ENCODE data around the gene RIN3. TPM values are rescaled to one million over a fixed set of nuclear protein-coding genes. Genes with fewer than 3 reads are reported as not detected.
"Not testable (repeated sequence)": the region's sequence is repeated elsewhere in the genome, so short reads cannot be mapped to it uniquely, and the experiment has no call there.

The RIN3 gene
- polyA plus RNA-seq, 6 donors from 2014 or later: 7.6 to 43.7 (median 24.5) TPM

DNA sequence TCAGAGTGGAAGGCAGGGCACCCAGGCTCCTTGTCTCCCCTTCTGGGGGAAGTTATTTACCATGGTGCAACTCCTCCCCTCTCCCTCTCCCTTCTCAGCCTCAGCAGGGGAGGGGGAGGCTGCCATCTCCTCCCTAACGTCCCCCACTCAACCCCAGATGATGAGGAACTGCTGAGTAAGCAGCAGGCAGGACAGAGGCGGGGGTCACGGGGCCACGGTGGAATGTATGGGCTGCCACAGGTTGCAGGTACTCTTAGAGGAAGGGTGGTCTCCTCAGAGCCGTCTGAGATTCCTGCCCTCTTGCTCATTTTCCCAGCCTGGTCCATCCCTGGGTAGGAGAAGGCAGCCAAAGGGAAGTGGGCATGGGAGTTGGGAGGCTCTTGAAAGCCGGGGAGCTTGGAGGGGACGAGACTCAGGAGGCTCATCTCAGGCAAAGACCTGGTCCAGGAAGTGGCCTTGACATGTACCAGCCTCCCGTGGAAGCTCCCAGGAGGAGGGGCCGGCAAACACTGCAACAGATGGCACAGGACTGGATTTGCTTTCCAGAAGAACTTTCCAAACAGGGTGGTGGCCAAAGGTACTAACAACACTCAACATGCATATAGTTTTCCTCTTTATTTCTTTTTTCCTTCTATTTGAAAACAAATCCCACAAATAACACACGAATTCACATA is 19.0 kb downstream of the RIN3 start:
- Mint-ChIP-seq H3K4me3 (no peak overlapping the region), H3K27me3 (no peaks in the 10 kb centered on the region), H3K36me3 (no peaks in the 10 kb centered on the region), H3K9me3 (no peaks in the 10 kb centered on the region), H3K4me1 (peaks cover 25 to 56% (median 36%) of the 10 kb centered on the region in 3 donors), H3K27ac (no peak overlapping the region)
- no peak for ATAC-seq (ENCODE audit: low read depth in 2 of 2)
- no peak for DNase-seq

DNA sequence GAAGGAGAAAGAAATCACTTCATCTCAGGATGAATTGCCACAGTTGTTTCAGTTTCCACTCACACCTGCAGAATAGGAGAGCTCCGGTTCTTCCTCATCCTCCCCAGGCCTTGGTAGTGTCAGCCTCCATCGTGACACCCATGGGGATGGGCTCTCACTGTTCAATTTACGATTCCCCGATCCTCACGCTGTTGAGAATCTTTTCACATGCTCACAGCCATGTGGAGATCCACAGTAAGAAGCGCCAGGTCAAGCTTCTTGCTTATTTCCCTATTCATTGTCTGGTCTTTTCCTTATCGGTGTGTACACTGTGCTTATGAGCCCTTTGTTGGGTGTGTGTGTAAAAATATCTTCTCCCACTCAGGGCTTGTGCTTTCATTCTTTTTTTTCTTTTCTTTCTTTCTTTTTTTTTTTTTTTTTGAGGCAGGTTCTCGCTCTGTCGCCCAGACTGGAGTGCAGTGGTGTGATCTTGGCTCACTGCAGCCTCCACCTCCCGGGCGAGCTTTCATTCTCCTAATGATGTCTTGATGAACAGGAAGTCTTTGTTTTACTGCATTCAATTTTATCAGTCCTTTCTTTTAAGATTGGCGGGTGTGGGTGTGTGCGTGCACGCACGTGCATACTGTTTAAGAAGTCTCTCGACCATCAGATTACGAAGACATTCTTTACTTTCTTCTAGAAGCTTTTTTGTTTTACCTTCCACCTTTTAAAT is 21.5 kb downstream of the RIN3 start:
- peak overlapping the region in 5 of 6 donors; percentile 52 to 87 (median 80) for H3K27ac Mint-ChIP-seq

DNA sequence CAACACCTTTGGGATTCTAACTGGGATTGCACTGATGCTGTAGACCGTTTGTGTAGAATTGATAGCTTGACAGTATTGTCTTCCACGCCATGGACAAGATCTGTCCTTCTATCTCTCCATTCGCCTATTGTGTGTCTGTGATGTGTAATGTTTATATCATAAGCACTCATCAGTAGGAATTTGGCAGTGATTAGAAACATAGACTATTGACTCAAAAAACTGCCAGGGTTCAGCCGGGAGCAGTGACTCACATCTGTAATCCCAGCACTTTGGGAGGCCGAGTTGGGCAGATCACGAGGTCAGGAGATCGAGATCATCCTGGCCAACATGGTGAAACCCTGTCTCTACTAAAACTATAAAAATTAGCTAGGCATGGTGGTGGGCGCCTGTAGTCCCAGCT is 22.6 kb downstream of the RIN3 start:
- peaks cover 40 to 70% (median 52%) of the 10 kb centered on the region in 3 donors for H3K4me1 Mint-ChIP-seq
- not testable (repeated sequence) for H3K4me3 Mint-ChIP-seq; H3K36me3 Mint-ChIP-seq; H3K9me3 Mint-ChIP-seq; DNase-seq; H3K27me3 Mint-ChIP-seq; ATAC-seq (ENCODE audit: low read depth in 2 of 2); H3K27ac Mint-ChIP-seq

More for the DNA sequence above, 21.5 kb downstream of the RIN3 start:
- ATAC-seq (ENCODE audit: low read depth in 2 of 2) (no peak), DNase-seq (no peak)
- Mint-ChIP-seq H3K4me1 (peaks cover 38 to 68% (median 50%) of the 10 kb centered on the region in 3 donors), H3K27me3 (no peaks in the 10 kb centered on the region), H3K9me3 (no peaks in the 10 kb centered on the region), H3K36me3 (no peaks in the 10 kb centered on the region), H3K4me3 (peak overlapping the region in 3 of 8 donors; percentile 2 to 31 (median 30))

- ATAC-seq (ENCODE audit: low read depth in 2 of 2): peak; percentile 78 to 91
- no peaks in the 10 kb centered on the region for H3K36me3 Mint-ChIP-seq
- H3K9me3 Mint-ChIP-seq: no peaks in the 10 kb centered on the region
- DNase-seq: no peak
- peak overlapping the region; percentile 44 to 66 (median 55) for H3K27ac Mint-ChIP-seq
- H3K4me1 Mint-ChIP-seq: peaks cover 35 to 69% (median 54%) of the 10 kb centered on the region in 3 donors
- H3K27me3 Mint-ChIP-seq: no peaks in the 10 kb centered on the region
- H3K4me3 Mint-ChIP-seq: peak overlapping the region in 5 of 8 donors; percentile 2 to 56 (median 55)
Measured at GRCh38 chr14:92538412-92538985, 24.9 kb downstream of the RIN3 start.

DNA sequence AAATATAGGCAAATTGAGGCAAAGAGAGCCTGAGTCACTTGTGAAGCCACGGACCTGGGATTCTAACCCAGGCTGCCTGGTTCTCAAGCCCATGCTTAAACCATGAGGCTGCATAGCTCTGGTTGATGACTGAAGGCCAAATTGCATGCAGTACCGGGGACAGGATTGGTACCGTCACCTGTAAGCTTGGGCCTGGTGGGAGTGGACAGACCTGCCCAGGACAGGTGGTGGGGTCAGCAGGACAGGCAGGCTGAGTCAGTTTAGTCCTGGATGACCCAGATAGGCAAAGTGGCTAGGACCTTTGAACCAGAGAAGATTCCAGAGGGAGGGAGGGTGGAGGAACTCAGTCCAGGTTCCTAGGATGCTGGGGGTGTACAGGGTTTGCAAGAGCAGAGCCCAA is 25.8 kb downstream of the RIN3 start:
- no peaks in the 10 kb centered on the region for H3K27me3 Mint-ChIP-seq
- no peaks in the 10 kb centered on the region for H3K36me3 Mint-ChIP-seq
- peak overlapping the region in 5 of 8 donors; percentile 13 to 56 (median 26) for H3K4me3 Mint-ChIP-seq
- peak overlapping the region in 4 of 6 donors; percentile 8 to 64 (median 50) for H3K27ac Mint-ChIP-seq
- H3K4me1 Mint-ChIP-seq: peaks cover 38 to 70% (median 54%) of the 10 kb centered on the region in 3 donors
- ATAC-seq (ENCODE audit: low read depth in 2 of 2) (no peak), DNase-seq (no peak)
- no peaks in the 10 kb centered on the region for H3K9me3 Mint-ChIP-seq

- Mint-ChIP-seq H3K4me1 (peaks cover 37 to 66% (median 52%) of the 10 kb centered on the region in 3 donors), H3K4me3 (peak overlapping the region in 5 of 8 donors; percentile 13 to 61 (median 26))
- no peak for DNase-seq
Measured at GRCh38 chr14:92539875-92540274, 26.3 kb downstream of the RIN3 start.

DNA sequence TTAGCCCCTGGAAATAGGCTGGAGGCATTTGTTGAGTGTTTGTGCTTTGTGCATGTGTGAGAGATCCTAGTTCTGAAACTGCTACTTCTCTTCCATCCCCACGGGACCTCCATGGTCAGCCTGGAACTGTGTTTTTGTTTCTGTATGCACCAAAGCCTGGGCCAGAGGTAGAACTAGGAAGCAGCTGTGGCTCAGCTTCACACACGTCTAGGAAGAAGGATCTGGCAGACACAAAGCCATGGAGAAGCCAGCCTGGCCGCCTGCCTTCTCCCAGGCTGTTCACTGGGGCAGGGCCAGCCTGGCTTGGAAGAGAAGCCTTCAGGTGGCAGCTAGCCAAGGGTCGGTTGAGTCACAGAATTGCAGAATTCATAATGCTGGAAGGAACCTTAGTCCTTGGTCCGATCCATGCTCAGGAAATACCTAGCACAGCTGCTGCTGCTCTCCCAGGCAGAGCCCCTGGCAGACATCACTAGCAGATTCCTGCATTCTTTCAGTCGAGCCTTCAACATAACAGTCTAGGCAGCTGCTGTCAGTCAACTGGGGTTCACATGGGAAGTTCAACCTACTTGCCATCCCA is 27.0 kb downstream of the RIN3 start:
- ATAC-seq (ENCODE audit: low read depth in 2 of 2): peak; percentile 28 to 36
- H3K4me3 Mint-ChIP-seq: peak overlapping the region in 5 of 8 donors; percentile 45 to 66 (median 55)
- peaks cover 31 to 61% (median 46%) of the 10 kb centered on the region in 3 donors for H3K4me1 Mint-ChIP-seq
- DNase-seq: no peak
- no peaks in the 10 kb centered on the region for H3K9me3 Mint-ChIP-seq
- peak overlapping the region in 3 of 6 donors; percentile 47 to 66 (median 64) for H3K27ac Mint-ChIP-seq
- no peaks in the 10 kb centered on the region for H3K36me3 Mint-ChIP-seq
- H3K27me3 Mint-ChIP-seq: no peaks in the 10 kb centered on the region

More at GRCh38 chr14:92539875-92540274, 26.3 kb downstream of the RIN3 start:
- H3K27me3 Mint-ChIP-seq: no peaks in the 10 kb centered on the region
- peak in 1 of 2 donors; percentile 38 for ATAC-seq (ENCODE audit: low read depth in 2 of 2)
- H3K36me3 Mint-ChIP-seq: no peaks in the 10 kb centered on the region
- H3K9me3 Mint-ChIP-seq: no peaks in the 10 kb centered on the region
- H3K27ac Mint-ChIP-seq: peak overlapping the region in 2 of 6 donors; percentile 47 to 64

- Mint-ChIP-seq H3K36me3 (no peaks in the 10 kb centered on the region), H3K9me3 (no peaks in the 10 kb centered on the region), H3K4me1 (peaks cover 25 to 52% (median 40%) of the 10 kb centered on the region in 3 donors), H3K4me3 (no peak overlapping the region), H3K27ac (peak overlapping the region in 1 of 6 donors; percentile 21), H3K27me3 (no peaks in the 10 kb centered on the region)
- ATAC-seq (ENCODE audit: low read depth in 2 of 2): no peak
- DNase-seq: no peak
Measured at GRCh38 chr14:92542766-92543554, 29.4 kb downstream of the RIN3 start.

GRCh38 chr14:92544051-92544720 is 30.6 kb downstream of the RIN3 start:
- Mint-ChIP-seq H3K27me3 (no peaks in the 10 kb centered on the region), H3K27ac (peak overlapping the region in 1 of 6 donors; percentile 15), H3K4me1 (peaks cover 16 to 40% (median 31%) of the 10 kb centered on the region in 3 donors), H3K4me3 (no peak overlapping the region), H3K36me3 (no peaks in the 10 kb centered on the region), H3K9me3 (no peaks in the 10 kb centered on the region)
- DNase-seq (no peak), ATAC-seq (ENCODE audit: low read depth in 2 of 2) (no peak)

- H3K9me3 Mint-ChIP-seq: no peaks in the 10 kb centered on the region
- peaks cover 0 to 15% (median 1%) of the 10 kb centered on the region in 3 donors for H3K27me3 Mint-ChIP-seq
- peak overlapping the region in 2 of 6 donors; percentile 69 to 88 for H3K27ac Mint-ChIP-seq
- H3K4me3 Mint-ChIP-seq: peak overlapping the region in 1 of 8 donors; percentile 52
- no peak for ATAC-seq (ENCODE audit: low read depth in 2 of 2)
- no peak for DNase-seq
- peaks cover 13 to 30% (median 23%) of the 10 kb centered on the region in 3 donors for H3K4me1 Mint-ChIP-seq
- no peaks in the 10 kb centered on the region for H3K36me3 Mint-ChIP-seq
Measured at GRCh38 chr14:92546347-92547053, 32.9 kb downstream of the RIN3 start.

GRCh38 chr14:92549105-92549858 is 35.7 kb downstream of the RIN3 start:
- no peak for ATAC-seq (ENCODE audit: low read depth in 2 of 2)
- Mint-ChIP-seq H3K4me3 (no peak overlapping the region), H3K36me3 (no peaks in the 10 kb centered on the region), H3K27ac (no peak overlapping the region), H3K27me3 (peaks cover 6 to 38% (median 20%) of the 10 kb centered on the region in 3 donors), H3K9me3 (no peaks in the 10 kb centered on the region), H3K4me1 (peaks cover 22 to 39% (median 36%) of the 10 kb centered on the region in 3 donors)
- DNase-seq: no peak

Data from naive B cell (primary cell).